NOMO-1 treated with DMSO at 0.1 percent for 48 hours (cell line): ENCODE results near the gene CHRFAM7A.
"Not testable (repeated sequence)": the region's sequence is repeated elsewhere in the genome, so short reads cannot be mapped to it uniquely, and the experiment has no call there.

Source experiments
- DNase-seq: peaks from one replicate; lab custom pipeline; 2025; ENCODE audit not compliant: unreplicated experiment; lab: John Stamatoyannopoulos, UW

Gene CHRFAM7A

DNA sequence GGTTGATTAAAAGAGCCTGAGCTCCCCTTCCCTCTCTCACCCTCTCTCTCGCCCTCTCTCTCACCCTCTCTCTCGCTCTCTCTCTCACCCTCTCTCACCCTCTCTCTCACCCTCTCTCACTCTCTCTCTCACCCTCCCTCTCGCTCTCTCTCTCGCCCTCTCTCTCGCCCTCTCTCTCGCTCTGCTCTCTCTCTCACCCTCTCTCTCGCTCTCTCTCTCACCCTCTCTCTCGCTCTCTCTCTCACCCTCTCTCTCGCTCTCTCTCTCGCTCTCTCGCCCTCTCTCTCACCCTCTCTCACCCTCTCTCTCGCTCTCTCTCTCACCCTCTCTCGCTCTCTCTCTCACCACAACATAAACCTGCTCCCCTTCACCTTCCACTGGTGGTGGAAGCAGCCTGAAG, 67.2 kb downstream of the CHRFAM7A start:
- DNase-seq: not testable (repeated sequence)

DNA sequence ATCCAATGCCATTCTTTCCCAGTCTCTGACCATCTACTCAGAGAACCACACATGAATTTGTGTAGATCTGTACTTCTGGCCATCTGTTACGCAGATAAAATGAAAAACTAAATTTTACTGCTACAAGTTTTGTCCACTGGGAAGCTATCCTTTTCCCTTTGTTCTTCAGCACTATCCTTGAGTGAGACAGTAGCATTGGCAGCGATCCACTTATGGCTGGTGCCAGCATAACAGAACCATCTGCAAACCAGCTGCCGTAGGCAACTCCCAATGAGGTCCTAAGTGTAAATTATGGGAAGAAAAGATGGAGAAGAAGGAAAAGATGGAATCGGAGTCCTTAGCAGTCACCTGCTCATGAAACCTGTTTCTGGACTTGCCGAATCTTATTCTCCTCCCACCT, 72.3 kb downstream of the CHRFAM7A start:
- DNase-seq: not testable (repeated sequence)

DNA sequence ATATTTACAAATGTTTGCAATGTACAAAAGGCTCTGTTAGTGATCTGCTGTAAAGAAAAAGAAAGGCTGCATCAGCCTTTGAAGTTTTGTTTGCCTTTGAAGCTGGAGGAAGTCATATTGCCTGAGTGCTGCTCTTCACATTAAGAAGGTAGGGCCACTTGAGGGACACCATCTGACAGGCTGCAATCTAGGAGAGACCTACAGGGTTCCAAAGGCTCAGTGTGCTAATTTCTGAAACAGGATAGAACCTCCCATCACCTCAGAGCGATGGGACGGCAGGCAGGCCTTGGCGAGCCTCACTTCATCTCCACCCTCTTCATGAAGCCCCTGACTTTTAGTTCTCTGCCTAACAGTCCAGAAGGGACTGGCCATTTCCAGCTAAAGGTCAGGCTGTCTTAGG, 77.6 kb downstream of the CHRFAM7A start:
- not testable (repeated sequence) for DNase-seq

DNA sequence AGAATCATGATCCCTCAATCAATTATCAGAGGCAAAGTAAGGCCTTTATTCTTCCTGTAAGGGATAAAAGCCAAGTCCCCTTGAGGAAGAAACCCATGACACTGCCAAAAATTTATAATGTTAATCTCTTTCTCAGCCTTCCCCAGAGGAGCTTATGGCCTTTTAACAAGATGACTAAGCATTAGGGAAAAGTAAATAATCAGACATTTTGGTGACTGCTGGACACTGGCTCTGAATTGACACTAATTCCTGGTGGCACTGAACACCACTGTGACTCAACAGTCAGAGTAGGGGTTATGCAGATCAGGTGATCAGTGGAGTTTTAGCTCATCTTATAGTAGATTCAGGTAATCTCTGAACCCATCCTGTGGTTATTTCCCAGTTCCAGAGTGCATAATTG, 82.8 kb downstream of the CHRFAM7A start:
- not testable (repeated sequence) for DNase-seq
